ENCODE measurements around the gene ERP27.

Gene ERP27

GRCh38 chr12:14903386-14904098 is 34.8 kb downstream of the ERP27 start:
- no peak for DNase-seq (ENCODE audit: low spot score)

DNA sequence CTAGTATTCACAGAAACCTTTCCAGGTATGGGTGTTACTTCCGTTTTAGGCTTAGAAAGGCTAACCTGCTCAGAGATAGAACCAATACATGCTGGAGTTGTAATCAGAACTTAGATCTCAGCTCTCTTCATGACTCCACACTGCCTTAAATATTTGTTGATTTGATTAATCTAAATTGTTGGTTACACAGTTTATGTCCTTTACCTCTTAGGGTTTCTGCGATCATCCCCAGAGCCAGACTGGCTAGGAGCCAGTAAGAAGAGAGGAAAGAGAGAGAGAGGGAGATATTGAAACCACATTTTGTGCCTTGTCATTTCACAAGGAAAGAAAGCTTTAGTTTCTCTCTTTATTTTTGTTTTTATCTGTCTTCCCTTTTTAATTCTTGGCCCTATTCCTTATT is 35.9 kb downstream of the ERP27 start:
- no peak for DNase-seq (ENCODE audit: low spot score)

DNA sequence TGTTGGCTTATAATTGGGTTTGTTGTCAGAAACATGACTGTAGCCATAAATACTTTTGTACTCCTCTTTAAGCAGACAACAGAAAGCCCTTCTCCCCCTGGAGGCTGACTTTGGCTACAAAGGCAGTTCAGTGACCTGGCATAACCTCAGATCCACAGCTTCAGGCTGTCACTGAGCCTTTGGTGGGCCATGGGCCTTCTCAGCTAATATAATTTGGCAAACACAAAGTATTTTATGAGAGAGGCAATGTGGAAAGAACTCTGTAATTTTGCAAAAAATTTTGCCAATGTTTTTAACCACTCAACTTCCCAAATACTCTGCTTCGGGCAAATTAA is 37.1 kb downstream of the ERP27 start:
- DNase-seq (ENCODE audit: low spot score) = peak; percentile 19

DNA sequence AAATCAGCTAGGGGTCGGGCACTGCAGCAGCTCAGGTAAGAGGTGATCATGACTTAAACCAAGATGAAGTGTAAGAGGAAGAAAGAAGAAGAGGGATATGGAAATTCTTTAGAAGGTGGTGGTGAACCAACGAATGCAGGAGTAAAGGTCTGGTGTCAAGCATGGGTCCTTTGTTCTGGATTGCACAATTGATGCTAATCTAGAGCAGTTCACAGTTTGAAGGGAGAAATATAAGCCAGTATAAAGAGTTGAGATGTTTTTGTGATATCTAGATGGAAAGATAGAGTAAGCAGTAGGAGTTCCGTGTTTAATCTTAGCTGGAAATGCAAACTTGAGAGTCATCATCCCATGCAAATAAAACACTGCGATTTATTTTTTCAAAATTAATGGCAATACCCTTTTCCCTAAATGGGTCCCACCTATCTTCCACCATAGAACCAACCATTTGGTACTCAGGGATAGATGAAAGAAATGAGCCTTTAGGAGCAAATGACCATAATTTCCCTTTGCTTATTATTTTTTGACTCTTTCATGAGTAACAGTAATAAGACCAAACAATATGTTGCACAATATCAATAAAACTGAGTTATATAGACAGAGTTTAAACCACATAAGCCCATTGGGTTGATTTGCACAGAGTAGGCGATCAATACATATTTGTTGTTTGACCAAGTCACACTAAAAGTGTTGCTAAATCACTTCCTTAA is 37.7 kb downstream of the ERP27 start:
- DNase-seq (ENCODE audit: low spot score) = no peak

DNA sequence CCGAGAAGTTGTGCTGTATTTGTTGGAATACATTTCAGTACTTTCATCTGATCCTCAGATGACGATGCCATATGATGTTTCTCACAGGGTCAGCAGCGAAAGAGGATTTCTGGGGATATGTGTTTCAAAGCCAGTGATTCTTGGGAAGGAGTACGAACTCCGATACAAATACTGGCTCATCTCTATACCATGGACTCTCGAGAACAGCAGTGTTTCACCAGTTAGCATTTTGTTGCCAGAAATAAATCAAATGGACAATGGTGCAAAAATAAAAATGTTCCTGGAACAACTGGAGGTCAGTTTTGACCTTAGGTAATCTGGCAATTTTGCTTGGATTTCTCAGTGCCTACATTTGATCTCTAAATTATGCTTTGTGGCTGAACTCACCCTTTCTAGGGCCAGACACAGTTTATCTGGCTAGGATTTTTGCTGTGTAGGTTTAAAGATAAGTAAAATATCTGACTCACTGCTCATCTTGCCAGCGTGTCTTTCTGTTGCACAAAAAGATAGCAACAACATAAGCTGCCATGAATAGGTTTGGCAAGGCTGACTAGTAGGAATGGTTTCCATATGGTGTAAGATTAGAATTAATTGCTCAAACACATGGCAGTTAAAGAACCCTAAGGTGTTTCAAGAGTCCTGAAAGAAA is 41.7 kb downstream of the ERP27 start:
- no peak for DNase-seq (ENCODE audit: low spot score)

GRCh38 chr12:14893506-14894250 is 44.7 kb downstream of the ERP27 start:
- no peak for DNase-seq (ENCODE audit: low spot score)

DNA sequence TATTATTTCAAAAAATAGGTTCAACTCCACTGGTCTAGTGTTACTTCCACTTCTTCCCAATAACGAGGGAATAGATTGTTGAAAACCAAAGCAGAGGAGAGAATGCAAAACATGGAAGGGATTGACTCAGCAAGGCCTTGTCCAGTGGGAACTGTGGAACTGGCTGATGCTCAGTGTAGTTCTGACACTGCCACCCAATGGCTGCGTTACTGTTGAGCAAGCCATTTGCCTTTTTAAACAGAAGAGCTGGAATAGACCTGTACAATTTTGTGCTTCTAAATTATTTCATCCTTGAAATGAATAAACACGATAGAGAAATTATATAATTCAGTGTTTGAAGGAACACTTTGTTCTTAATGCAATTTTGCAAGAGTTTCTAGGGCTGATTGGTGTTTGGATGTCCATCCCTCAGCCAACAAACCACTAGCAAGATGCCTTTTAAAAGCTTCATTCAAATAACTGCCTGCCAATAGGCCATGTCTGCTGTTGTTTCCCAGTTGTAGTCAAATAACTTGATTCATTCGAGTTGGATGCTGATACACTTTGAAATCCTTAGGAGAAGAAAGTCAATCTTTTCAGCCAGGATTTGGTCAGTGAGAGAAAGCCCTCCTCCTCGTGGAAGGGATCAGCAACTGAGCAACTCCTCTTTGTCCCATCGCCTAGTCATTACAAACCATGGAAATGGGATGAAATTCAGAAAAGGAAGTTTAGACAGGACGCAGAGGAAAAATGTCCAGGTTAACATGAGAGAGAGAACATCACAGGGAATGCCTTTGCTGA is 45.4 kb downstream of the ERP27 start:
- DNase-seq (ENCODE audit: low spot score) = no peak

DNA sequence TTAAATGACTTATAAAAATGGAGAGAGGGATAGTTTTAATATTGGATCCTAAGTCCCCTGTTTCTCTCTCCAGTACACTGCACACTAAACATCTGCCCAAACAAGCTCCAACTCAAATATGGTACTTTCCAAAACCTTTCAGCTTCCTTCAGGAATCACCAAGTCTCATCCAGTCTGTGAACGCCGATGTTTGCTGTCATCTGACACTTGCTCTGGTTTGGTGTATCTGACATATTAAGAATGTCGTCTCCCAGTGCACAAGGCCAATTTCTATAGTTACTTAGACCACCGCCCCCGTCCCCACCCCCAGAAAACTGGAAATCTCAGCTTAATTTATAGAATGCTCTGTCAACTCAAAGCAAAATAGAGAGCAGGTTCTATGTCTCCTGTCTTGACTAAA is 47.6 kb downstream of the ERP27 start:
- no peak for DNase-seq (ENCODE audit: low spot score)

GRCh38 chr12:14886271-14886670 is 52.1 kb downstream of the ERP27 start:
- DNase-seq (ENCODE audit: low spot score) = no peak

DNA sequence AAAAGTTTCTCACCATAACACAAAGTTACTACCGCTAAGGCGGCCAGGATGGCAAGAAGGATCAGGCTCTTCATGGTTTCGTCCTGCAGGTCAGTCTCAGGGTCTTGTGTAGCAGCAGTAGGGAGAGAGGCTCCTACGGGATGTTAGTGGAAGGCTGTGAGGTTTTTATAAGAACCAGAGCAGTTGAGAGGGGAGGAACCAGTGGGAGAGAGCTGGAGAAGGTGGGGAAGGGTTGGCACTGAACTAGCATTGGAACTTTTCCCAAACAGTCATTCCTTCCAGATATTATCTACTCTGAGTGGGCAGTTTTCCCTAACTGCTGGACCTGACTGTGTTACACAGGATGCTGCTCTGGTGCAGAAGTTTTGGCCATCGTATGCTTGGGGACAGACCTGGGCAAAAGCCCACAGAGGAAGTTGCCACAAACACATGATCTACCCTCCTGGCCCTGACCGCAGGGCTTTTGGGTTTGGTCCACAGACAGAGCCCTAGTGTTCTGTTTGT is 52.6 kb downstream of the ERP27 start, which contains the start of gene MGP:
Gene MGP (minus strand): TSS at position 137 of the 504 bp plus-strand sequence. CDS start 63 bp downstream, at position 74.
- no peak for DNase-seq (ENCODE audit: low spot score)

- no peak for DNase-seq (ENCODE audit: low spot score)
Observed at GRCh38 chr12:14884458-14884878, 53.9 kb downstream of the ERP27 start.

DNA sequence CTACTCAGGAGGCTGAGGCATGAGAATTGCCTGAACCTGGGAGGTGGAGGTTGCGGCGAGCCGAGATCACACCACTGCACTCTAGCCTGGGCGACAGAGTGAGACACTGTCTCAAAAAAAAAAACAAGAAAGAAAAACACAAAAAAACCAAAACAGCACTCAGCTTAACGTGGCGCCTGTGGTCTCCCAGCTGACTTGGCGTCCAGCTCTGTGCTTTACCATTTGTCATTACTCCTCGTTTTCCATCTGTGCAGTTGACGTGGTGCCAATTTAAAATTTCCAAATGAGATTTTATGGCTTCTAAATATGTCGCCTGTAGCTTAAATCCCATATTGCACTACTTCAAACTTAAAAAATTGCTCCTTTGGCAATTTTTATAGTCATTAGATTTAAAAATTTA is 54.7 kb downstream of the ERP27 start:
- DNase-seq (ENCODE audit: low spot score) = no peak

- DNase-seq (ENCODE audit: low spot score) = no peak
Observed at GRCh38 chr12:14880890-14881453, 57.4 kb downstream of the ERP27 start.

GRCh38 chr12:14879222-14879933 is 59.0 kb downstream of the ERP27 start:
- no peak for DNase-seq (ENCODE audit: low spot score)

- no peak for DNase-seq (ENCODE audit: low spot score)
Observed at GRCh38 chr12:14878488-14878887, 59.8 kb downstream of the ERP27 start.

DNA sequence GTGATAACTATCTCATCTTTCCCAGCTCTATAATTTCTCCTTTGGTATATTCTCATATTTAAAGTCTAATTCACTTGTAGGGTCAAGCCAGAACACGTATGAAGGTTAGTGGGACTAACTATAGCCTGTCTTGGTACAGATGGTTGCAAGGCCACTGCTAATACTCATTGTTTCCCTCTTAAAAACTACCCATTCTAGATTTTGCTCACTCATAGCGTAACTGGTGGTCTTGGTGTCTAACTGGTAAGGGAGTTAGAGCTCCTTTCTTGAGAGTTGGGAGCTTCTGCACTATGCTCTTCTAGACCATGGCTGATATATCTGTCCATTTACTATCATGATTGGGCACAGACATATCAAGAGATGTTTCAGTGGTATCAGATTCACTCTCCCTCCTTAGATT is 61.5 kb downstream of the ERP27 start:
- DNase-seq (ENCODE audit: low spot score) = no peak

GRCh38 chr12:14874882-14875281 is 63.5 kb downstream of the ERP27 start:
- DNase-seq (ENCODE audit: low spot score) = no peak

- no peak for DNase-seq (ENCODE audit: low spot score)
Observed at GRCh38 chr12:14873440-14874185, 64.7 kb downstream of the ERP27 start.

DNA sequence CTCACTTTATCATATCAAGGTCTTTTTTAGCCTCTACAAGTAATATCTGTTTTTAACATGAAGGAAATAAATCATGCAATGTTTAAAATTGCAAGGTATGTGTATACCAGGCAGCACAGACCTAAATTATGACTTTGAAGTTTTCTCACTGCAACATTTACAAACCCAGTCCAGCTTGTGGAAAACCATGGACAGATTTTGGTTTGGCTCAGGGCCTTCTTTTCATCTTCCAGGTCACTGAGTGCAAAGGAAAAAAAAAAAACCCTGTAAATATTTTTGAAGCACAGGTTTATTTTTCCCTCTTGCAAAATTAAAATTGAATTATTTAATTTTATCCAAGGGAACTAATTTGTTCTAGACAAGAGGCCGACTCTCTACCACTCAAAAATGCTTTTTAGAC is 66.5 kb downstream of the ERP27 start:
- DNase-seq (ENCODE audit: low spot score) = no peak

GRCh38 chr12:14871247-14871646 is 67.1 kb downstream of the ERP27 start:
- no peak for DNase-seq (ENCODE audit: low spot score)

All from iPS-NIHi11 (cell line).